Activated T-helper 2 cell treated with anti-CD3 and anti-CD28 coated beads, Interferon-gamma antibody, Interleukin-2, Interleukin-4, amounts not matched to agents 10 μg/mL and 5 μg/mL and 100 μg/mL, durations not matched to agents 14 hours and 24 hours and 36 hours (primary cell): ENCODE measurements around the gene C15orf61. TPM values are rescaled to one million over a fixed set of nuclear protein-coding genes. Genes with fewer than 3 reads are reported as not detected.

Experiments
- DNase-seq: peaks from one replicate; pipeline ENCODE4 v3.0.0; 2021; ENCODE audit warnings: low spot score
- H3K27ac Mint-ChIP-seq: one replicate; pipeline ENCODE4 v1.8.0; 2021; ENCODE audit warnings: mixed read lengths
- H3K27me3 Mint-ChIP-seq: one replicate; pipeline ENCODE4 v1.8.0; 2021; ENCODE audit warnings: low read depth, mixed read lengths
- H3K36me3 Mint-ChIP-seq: one replicate; pipeline ENCODE4 v1.8.0; 2021; ENCODE audit warnings: low read depth, mixed read lengths
- H3K4me1 Mint-ChIP-seq: one replicate; pipeline ENCODE4 v1.8.0; 2021; ENCODE audit warnings: low read depth, mixed read lengths
- H3K4me3 Mint-ChIP-seq: one replicate; pipeline ENCODE4 v1.8.0; 2021; ENCODE audit warnings: low read depth, mild to moderate bottlenecking, moderate library complexity, mixed read lengths
- H3K9me3 Mint-ChIP-seq: one replicate; pipeline ENCODE4 v1.8.0; 2021; ENCODE audit warnings: mixed read lengths
- intact Hi-C: fragments of 100-400 bp; cut with micrococcal nuclease; formaldehyde crosslinking; loops from one replicate; pipeline ENCODE4 v1.15.1; 2023
- total RNA-seq: library from RNA; stranded (reverse); gene quantifications from 2 replicates; pipeline ENCODE4 v1.2.3, GENCODE V29; 2022

C15orf61 gene
- total RNA-seq, 1 donor from 2014 or later = 5.4 TPM

DNA sequence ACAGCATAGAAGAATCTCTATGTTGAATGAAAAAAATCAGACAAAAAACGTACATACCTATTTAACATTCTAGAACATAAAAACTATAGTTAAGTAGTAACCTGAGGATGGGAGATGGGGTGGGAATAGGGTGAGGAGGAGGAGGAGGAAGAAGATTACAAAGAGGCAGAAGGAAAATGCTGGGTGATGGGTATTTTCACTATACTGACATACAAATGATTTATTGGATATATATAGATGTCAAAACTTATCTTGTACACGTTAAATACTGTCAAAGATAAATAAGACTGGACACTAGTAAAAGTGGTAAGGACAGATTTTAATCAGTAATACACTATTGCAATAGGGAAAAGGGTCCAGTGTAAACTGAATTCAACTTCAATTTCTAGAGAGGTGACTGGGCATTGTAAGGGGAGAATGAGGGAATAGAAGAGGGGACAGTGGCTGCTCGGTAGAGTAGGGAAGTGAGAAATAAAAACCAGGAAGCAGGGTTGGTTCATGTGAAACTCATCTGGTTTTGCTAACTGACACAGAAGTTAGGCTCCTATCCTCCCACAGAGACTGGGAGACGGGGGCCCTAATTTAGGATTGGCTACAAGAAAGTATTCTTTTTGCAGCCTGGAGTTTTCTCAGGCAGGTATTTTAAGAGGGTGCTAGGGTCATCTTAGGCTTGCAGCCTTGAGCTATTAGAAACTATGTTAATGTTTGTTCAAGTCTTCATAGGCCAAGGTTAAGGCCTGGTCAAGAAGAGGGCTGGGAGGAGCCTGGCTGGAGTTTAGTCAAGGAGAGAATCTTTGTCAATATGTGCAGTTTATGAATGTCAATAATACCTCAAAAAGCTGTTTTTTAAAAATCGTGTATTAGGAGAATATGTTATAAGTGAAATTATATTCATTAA lies 15.0 kb upstream of the C15orf61 start:
- H3K27me3 Mint-ChIP-seq = peaks cover 2% of the 10 kb centered on the region
- H3K27ac Mint-ChIP-seq = no peak overlapping the region
- intact Hi-C loops = no loop called here
- H3K36me3 Mint-ChIP-seq = no peaks in the 10 kb centered on the region
- DNase-seq = no peak
- H3K4me1 Mint-ChIP-seq = peaks cover 4% of the 10 kb centered on the region
- no peaks in the 10 kb centered on the region for H3K9me3 Mint-ChIP-seq
- no peak overlapping the region for H3K4me3 Mint-ChIP-seq

- no peaks in the 10 kb centered on the region for H3K9me3 Mint-ChIP-seq
- H3K36me3 Mint-ChIP-seq = no peaks in the 10 kb centered on the region
- intact Hi-C loops = no loop called here
- H3K27ac Mint-ChIP-seq = no peak overlapping the region
- H3K4me1 Mint-ChIP-seq = peaks cover 7% of the 10 kb centered on the region
- no peak for DNase-seq
- no peak overlapping the region for H3K4me3 Mint-ChIP-seq
- H3K27me3 Mint-ChIP-seq = no peaks in the 10 kb centered on the region
Observed at GRCh38 chr15:67506775-67507747, 13.9 kb upstream of the C15orf61 start.

- no peaks in the 10 kb centered on the region for H3K27me3 Mint-ChIP-seq
- no peak overlapping the region for H3K27ac Mint-ChIP-seq
- intact Hi-C loops = no loop called here
- no peak for DNase-seq
- H3K9me3 Mint-ChIP-seq = no peaks in the 10 kb centered on the region
- H3K4me3 Mint-ChIP-seq = no peak overlapping the region
- H3K36me3 Mint-ChIP-seq = no peaks in the 10 kb centered on the region
- H3K4me1 Mint-ChIP-seq = peaks cover 7% of the 10 kb centered on the region
Observed at GRCh38 chr15:67508407-67508806, 12.5 kb upstream of the C15orf61 start.

DNA sequence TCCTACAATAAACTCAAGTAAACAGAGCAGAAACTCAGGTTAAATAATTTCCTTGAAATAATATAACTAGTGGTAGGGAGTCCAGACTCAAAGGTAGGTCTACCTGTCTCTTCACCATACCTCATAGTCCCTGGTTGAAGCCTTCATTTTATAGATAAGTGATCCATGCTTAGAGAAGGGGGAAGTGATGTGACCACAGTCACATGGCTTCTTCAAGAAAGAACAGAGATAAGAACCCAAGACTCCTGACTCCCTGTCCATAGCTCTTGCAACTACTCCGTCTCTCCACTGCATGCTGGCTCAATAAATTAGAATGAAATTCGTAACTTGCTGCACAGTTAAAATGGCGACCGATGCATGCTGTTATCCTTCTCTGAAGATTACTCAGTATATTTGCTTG lies 11.0 kb upstream of the C15orf61 start:
- Mint-ChIP-seq H3K27ac (no peak overlapping the region), H3K36me3 (no peaks in the 10 kb centered on the region), H3K27me3 (no peaks in the 10 kb centered on the region), H3K9me3 (no peaks in the 10 kb centered on the region), H3K4me1 (peaks cover 7% of the 10 kb centered on the region), H3K4me3 (no peak overlapping the region)
- no peak for DNase-seq
- intact Hi-C loops = no loop called here

- Mint-ChIP-seq H3K27ac (no peak overlapping the region), H3K36me3 (no peaks in the 10 kb centered on the region), H3K27me3 (no peaks in the 10 kb centered on the region), H3K9me3 (no peaks in the 10 kb centered on the region), H3K4me1 (peaks cover 5% of the 10 kb centered on the region), H3K4me3 (no peak overlapping the region)
- DNase-seq = no peak
- intact Hi-C loops = no loop called here
Observed at GRCh38 chr15:67510597-67511190, 10.2 kb upstream of the C15orf61 start.

GRCh38 chr15:67511606-67512005 lies 9.3 kb upstream of the C15orf61 start:
- H3K27me3 Mint-ChIP-seq = no peaks in the 10 kb centered on the region
- DNase-seq = no peak
- H3K36me3 Mint-ChIP-seq = no peaks in the 10 kb centered on the region
- no peak overlapping the region for H3K4me3 Mint-ChIP-seq
- H3K4me1 Mint-ChIP-seq = peaks cover 3% of the 10 kb centered on the region
- H3K27ac Mint-ChIP-seq = no peak overlapping the region
- intact Hi-C loops = no loop called here
- no peaks in the 10 kb centered on the region for H3K9me3 Mint-ChIP-seq

DNA sequence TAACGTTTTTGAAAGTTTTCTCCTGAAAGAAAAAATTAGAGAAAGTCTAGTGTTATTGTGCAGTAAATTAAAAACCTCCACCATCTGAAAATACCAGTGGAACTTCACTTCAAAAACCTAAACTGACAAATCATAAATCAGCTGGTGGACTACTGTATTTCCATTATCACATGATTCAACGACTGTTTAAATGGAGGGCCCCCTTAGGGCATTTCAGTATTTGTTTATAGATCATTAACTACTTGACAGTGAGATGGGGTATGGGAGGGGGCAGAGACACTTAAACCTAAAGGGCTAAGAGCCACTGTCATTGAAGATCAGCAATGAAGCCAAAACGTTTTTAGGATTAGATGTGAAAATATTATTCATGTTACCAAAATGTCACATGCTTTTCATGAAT lies 8.8 kb upstream of the C15orf61 start:
- Mint-ChIP-seq H3K27me3 (no peaks in the 10 kb centered on the region), H3K4me1 (peaks cover 3% of the 10 kb centered on the region), H3K27ac (no peak overlapping the region), H3K9me3 (no peaks in the 10 kb centered on the region), H3K4me3 (no peak overlapping the region), H3K36me3 (no peaks in the 10 kb centered on the region)
- DNase-seq = no peak
- intact Hi-C loops = no loop called here

- Mint-ChIP-seq H3K27me3 (no peaks in the 10 kb centered on the region), H3K27ac (no peak overlapping the region), H3K4me1 (peaks cover 3% of the 10 kb centered on the region), H3K9me3 (no peaks in the 10 kb centered on the region), H3K4me3 (no peak overlapping the region), H3K36me3 (peaks cover 5% of the 10 kb centered on the region)
- DNase-seq = no peak
- intact Hi-C loops = no loop called here
Observed at GRCh38 chr15:67512933-67513714, 7.8 kb upstream of the C15orf61 start.

DNA sequence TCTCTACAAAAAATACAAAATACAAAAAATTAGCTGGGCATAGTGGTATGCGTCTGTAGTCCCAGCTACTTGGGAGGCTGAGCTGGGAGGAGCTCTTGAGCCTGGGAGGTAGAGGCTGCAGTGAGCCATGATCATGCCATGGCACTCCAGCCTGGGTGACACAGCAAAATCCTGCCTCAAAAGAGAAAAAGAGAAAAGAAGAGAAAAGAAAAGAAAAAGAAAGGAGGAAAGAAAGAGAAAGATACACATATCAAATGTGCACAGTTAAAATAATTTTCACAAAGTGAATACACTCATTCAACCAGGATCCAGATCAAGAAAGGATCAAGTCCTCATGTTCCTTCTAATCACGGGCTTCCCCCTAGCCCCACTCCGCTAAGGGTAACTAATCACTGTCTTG lies 5.8 kb upstream of the C15orf61 start:
- Mint-ChIP-seq H3K27ac (no peak overlapping the region), H3K4me3 (no peak overlapping the region), H3K4me1 (peaks cover 3% of the 10 kb centered on the region), H3K9me3 (no peaks in the 10 kb centered on the region), H3K27me3 (no peaks in the 10 kb centered on the region), H3K36me3 (peaks cover 5% of the 10 kb centered on the region)
- intact Hi-C loops = no loop called here
- no peak for DNase-seq

GRCh38 chr15:67515557-67515956 lies 5.4 kb upstream of the C15orf61 start:
- Mint-ChIP-seq H3K36me3 (peaks cover 5% of the 10 kb centered on the region), H3K9me3 (no peaks in the 10 kb centered on the region), H3K27ac (no peak overlapping the region), H3K4me3 (no peak overlapping the region), H3K27me3 (no peaks in the 10 kb centered on the region), H3K4me1 (peaks cover 3% of the 10 kb centered on the region)
- DNase-seq = no peak
- intact Hi-C loops = no loop called here

GRCh38 chr15:67520321-67521028 lies 456 bp upstream of the C15orf61 start:
- intact Hi-C loops = loop anchor here (1.0 to 5.0 kb wide), 3 partner anchors 22 to 322 kb away; partner anchors contain the start of genes MAP2K5 and RNU6-1
- Mint-ChIP-seq H3K9me3 (no peaks in the 10 kb centered on the region), H3K4me1 (peaks cover 19% of the 10 kb centered on the region), H3K27me3 (no peaks in the 10 kb centered on the region), H3K4me3 (peak overlapping the region; percentile 81), H3K36me3 (peaks cover 11% of the 10 kb centered on the region), H3K27ac (peak overlapping the region; percentile 71)
- DNase-seq = no peak
